H1 (cell line): Measurements from ENCODE around the gene PIK3CG. TPM values are rescaled to one million over a fixed set of nuclear protein-coding genes. Genes with fewer than 3 reads are reported as not detected.

Experiments
- CTCF ChIA-PET: fragments of 300-600 bp; sonication (Branson Sonifier 250); formaldehyde crosslinking; loops from one replicate; lab custom pipeline; 2021; ENCODE audit not compliant: partially characterized antibody; lab: Charles Lee
- POLR2A ChIA-PET: fragments of 300-600 bp; sonication (Branson Sonifier 250); formaldehyde crosslinking; loops from one replicate; lab custom pipeline; 2021; ENCODE audit warnings: inconsistent platforms; ENCODE audit not compliant: partially characterized antibody; lab: Charles Lee
- DNase-seq, 2 experiments: peaks; one replicate each; pipeline versions ENCODE4 v3.0.0 to v3.0.0-alpha.2; 2010 to 2022; ENCODE audit warnings: low spot score in 2 of 2, low read depth in 1 of 2, mixed read lengths in 1 of 2
- FAIRE-seq: peaks from 2 replicates; lab custom pipeline; 2011; peaks lifted over from hg19 to GRCh38; lab: Jason Lieb, UNC
- H2AFZ ChIP-seq: 2 replicates; pipeline ENCODE4 v1.8.1; 2012; ENCODE audit warnings: low read length, inconsistent platforms
- H2AK5ac ChIP-seq: 2 replicates; pipeline ENCODE4 v1.6.1; 2013; ENCODE audit warnings: low read depth, low read length
- H2BK120ac ChIP-seq: replicated peaks from 2 replicates; pipeline ENCODE3; 2013; ENCODE audit warnings: low read depth, low read length, inconsistent platforms
- H2BK12ac ChIP-seq: 2 replicates; pipeline ENCODE4 v1.6.1; 2013; ENCODE audit warnings: low read depth, low read length
- H2BK15ac ChIP-seq: 2 replicates; pipeline ENCODE4 v1.6.1; 2013; ENCODE audit warnings: low read length
- H2BK20ac ChIP-seq: 2 replicates; pipeline ENCODE4 v1.6.1; 2013; ENCODE audit warnings: low read length
- H2BK5ac ChIP-seq: 2 replicates; pipeline ENCODE4 v1.6.1; 2013; ENCODE audit warnings: low read depth, low read length
- H3K14ac ChIP-seq: 2 replicates; pipeline ENCODE4 v1.6.1; 2013; ENCODE audit warnings: inconsistent platforms; ENCODE audit not compliant: insufficient read length
- H3K18ac ChIP-seq: 2 replicates; pipeline ENCODE4 v1.6.1; 2013; ENCODE audit warnings: low read length; ENCODE audit errors: extremely low read depth
- H3K23ac ChIP-seq: 2 replicates; pipeline ENCODE4 v1.6.1; 2013; ENCODE audit warnings: inconsistent platforms; ENCODE audit not compliant: insufficient read length
- H3K23me2 ChIP-seq: 2 replicates; pipeline ENCODE4 v1.6.1; 2013; ENCODE audit warnings: low read depth, low read length
- H3K27ac ChIP-seq: 2 replicates; pipeline ENCODE4 v1.6.1; 2011; ENCODE audit warnings: low read depth, low read length, inconsistent platforms
- H3K27me3 ChIP-seq, 4 experiments: replicated peaks in 1 of 4; 1 replicate in 1 of 4; 2 replicates in 3 of 4; pipeline versions ENCODE4 v1.6.1 to v1.8.1; 2011 to 2013; ENCODE audit warnings: low read length in 3 of 4, mild to moderate bottlenecking in 3 of 4, inconsistent platforms in 2 of 4, mixed read lengths in 2 of 4, moderate library complexity in 1 of 4; ENCODE audit not compliant: control insufficient read depth in 3 of 4, insufficient read depth in 3 of 4; ENCODE audit errors: extremely low read depth in 1 of 4
- H3K36me3 ChIP-seq, 4 experiments: 2 replicates each; pipeline versions ENCODE4 v1.6.1 to v1.8.1; 2011 to 2013; ENCODE audit warnings: mild to moderate bottlenecking in 4 of 4, low read length in 3 of 4, moderate library complexity in 2 of 4, control low read depth in 1 of 4, inconsistent platforms in 1 of 4; ENCODE audit not compliant: insufficient read depth in 4 of 4, control insufficient read depth in 2 of 4
- H3K4ac ChIP-seq: replicated peaks from 2 replicates; pipeline ENCODE3; 2013; ENCODE audit warnings: low read length, low read depth, mixed read lengths, inconsistent platforms; ENCODE audit not compliant: insufficient read length
- H3K4me1 ChIP-seq, 4 experiments: replicated peaks in 1 of 4; 1 replicate in 1 of 4; 2 replicates in 3 of 4; pipeline versions ENCODE4 v1.6.1 to v1.8.1; 2011 to 2013; ENCODE audit warnings: low read length in 3 of 4, inconsistent platforms in 2 of 4, mixed read lengths in 1 of 4; ENCODE audit not compliant: insufficient read depth in 4 of 4, control insufficient read depth in 3 of 4
- H3K4me2 ChIP-seq, 2 experiments: 2 replicates each; pipeline versions ENCODE4 v1.6.1 to v1.8.1; 2011 to 2013; ENCODE audit warnings: low read depth in 2 of 2, low read length in 2 of 2, control low read depth in 1 of 2, inconsistent platforms in 1 of 2, mild to moderate bottlenecking in 1 of 2; ENCODE audit not compliant: insufficient read depth in 1 of 2
- H3K4me3 ChIP-seq, 4 experiments: fragments of 200-600, 300-600 bp in 1 of 4; sonication (generic), shearing (Covaris generic), sonication (Bioruptor Twin) in 1 of 4; 2 replicates each; pipeline versions ENCODE4 v1.5.1 to v1.8.1; 2011 to 2016; ENCODE audit warnings: low read length in 4 of 4, low read depth in 3 of 4, control low read depth in 2 of 4, inconsistent platforms in 2 of 4, mild to moderate bottlenecking in 2 of 4, mixed read lengths in 1 of 4, moderate library complexity in 1 of 4; ENCODE audit not compliant: insufficient read depth in 2 of 4; ENCODE audit errors: extremely low read depth in 1 of 4
- H3K56ac ChIP-seq: replicated peaks from 2 replicates; pipeline ENCODE3; 2013; ENCODE audit warnings: low read depth, mild to moderate bottlenecking, mixed read lengths, low read length, inconsistent platforms; ENCODE audit not compliant: insufficient read length
- H3K79me1 ChIP-seq: 2 replicates; pipeline ENCODE4 v1.6.1; 2013; ENCODE audit warnings: low read depth, low read length, control low read depth
- H3K79me2 ChIP-seq, 2 experiments: 2 replicates each; pipeline versions ENCODE4 v1.6.1 to v1.8.1; 2012 to 2013; ENCODE audit warnings: low read length in 2 of 2, mild to moderate bottlenecking in 2 of 2, inconsistent platforms in 1 of 2; ENCODE audit not compliant: insufficient read depth in 2 of 2, control insufficient read depth in 1 of 2
- H3K9ac ChIP-seq, 4 experiments: replicated peaks in 1 of 4; 1 replicate in 1 of 4; 2 replicates in 3 of 4; pipeline versions ENCODE4 v1.6.1 to v1.8.1; 2011 to 2013; ENCODE audit warnings: low read depth in 3 of 4, low read length in 3 of 4, control low read depth in 2 of 4, mild to moderate bottlenecking in 2 of 4, moderate library complexity in 2 of 4, inconsistent platforms in 1 of 4; ENCODE audit errors: extremely low read depth in 1 of 4
- H3K9me3 ChIP-seq, 2 experiments: 2 replicates each; pipeline versions ENCODE4 v1.6.1 to v1.8.1; 2012 to 2013; ENCODE audit warnings: mild to moderate bottlenecking in 2 of 2, moderate library complexity in 2 of 2, control low read depth in 1 of 2, inconsistent platforms in 1 of 2, low read depth in 1 of 2, low read length in 1 of 2, mixed read lengths in 1 of 2; ENCODE audit not compliant: insufficient read depth in 2 of 2
- H4K20me1 ChIP-seq, 2 experiments: replicated peaks in 1 of 2; 2 replicates each; pipeline versions ENCODE3 to v1.8.1; 2011 to 2013; ENCODE audit warnings: inconsistent platforms in 2 of 2, low read length in 2 of 2, mild to moderate bottlenecking in 1 of 2; ENCODE audit not compliant: insufficient read depth in 2 of 2, control insufficient read depth in 1 of 2
- H4K5ac ChIP-seq: 2 replicates; pipeline ENCODE4 v1.6.1; 2013; ENCODE audit warnings: low read length, low read depth, mixed read lengths, inconsistent platforms; ENCODE audit not compliant: insufficient read length
- H4K8ac ChIP-seq: 2 replicates; pipeline ENCODE4 v1.8.0; 2013; ENCODE audit warnings: mild to moderate bottlenecking, moderate library complexity, low read length, inconsistent platforms; ENCODE audit not compliant: insufficient read depth; ENCODE audit errors: extremely low read depth
- H4K91ac ChIP-seq: replicated peaks from 2 replicates; pipeline ENCODE3; 2013; ENCODE audit warnings: low read length, mixed read lengths, inconsistent platforms; ENCODE audit not compliant: insufficient read length
- BACH1 ChIP-seq: IDR thresholded peaks from 2 replicates; pipeline ENCODE4 v1.6.1; 2012; ENCODE audit warnings: low read length, improper control_type of control experiment
- BRCA1 ChIP-seq: IDR thresholded peaks from 2 replicates; pipeline ENCODE4 v1.6.1; 2012; ENCODE audit warnings: low read depth, low read length, improper control_type of control experiment
- EP300 ChIP-seq, 2 experiments: IDR thresholded peaks; 1 replicate in 1 of 2; 2 replicates in 1 of 2; pipeline ENCODE4 v1.6.1; 2011 to 2012; ENCODE audit warnings: low read depth in 2 of 2, low read length in 2 of 2, mild to moderate bottlenecking in 2 of 2, borderline replicate concordance in 1 of 2, inconsistent platforms in 1 of 2, moderate library complexity in 1 of 2
- YY1 ChIP-seq: IDR thresholded peaks from 2 replicates; pipeline ENCODE4 v1.6.1; 2011; ENCODE audit warnings: low read depth, mild to moderate bottlenecking, low read length
- WGBS, 2 experiments: shearing (Covaris generic) in 1 of 2; methylation state at CpG; one replicate each; pipeline versions ENCODE4 v1.1.6 to v1.1.7; 2013 to 2015; ENCODE audit warnings: low lambda C conversion rate in 2 of 2, mixed read lengths in 2 of 2, inconsistent platforms in 1 of 2, low coverage in 1 of 2, missing lambda C conversion rate in 1 of 2; ENCODE audit not compliant: insufficient replicate concordance in 2 of 2, insufficient coverage in 1 of 2, insufficient read length in 1 of 2; ENCODE audit errors: extremely low coverage in 1 of 2, missing lambda C conversion rate in 1 of 2; 5-methylcytosine and 5-hydroxymethylcytosine counted together
- polyA plus RNA-seq, 7 experiments: library from polyadenylated mRNA; depleted of rRNA in 3 of 7; stranded (reverse) in 5 of 7; unstranded in 2 of 7; fragments of >200 nt in 5 of 7; fragments of 200-250 nt in 2 of 7; gene quantifications; 1 replicate in 5 of 7; 2 replicates in 1 of 7; 4 replicates in 1 of 7; pipeline versions ENCODE4 v1.2.1 to v1.2.3, GENCODE V29; 2011 to 2013; ENCODE audit warnings: missing spikeins in 2 of 7, mixed read lengths in 2 of 7
- total RNA-seq: library from RNA; stranded (reverse); fragmentation: NEBNext Ultra II Directional; extraction: Animal tissue kit (Norgen Biotek cat#: 25700); gene quantifications from 2 replicates; pipeline ENCODE4 v1.2.1, GENCODE V29; 2021

Gene PIK3CG
- total and polyA plus RNA-seq, 2 of the 8 experiments (the other 6 are each of a cell fraction or from before 2014, with no cell fraction given): not detected

GRCh38 chr7:106872763-106873162 is 7.7 kb downstream of the PIK3CG start:
- no peak overlapping the region for H2BK15ac ChIP-seq
- H3K36me3 ChIP-seq: no peaks in the 10 kb centered on the region
- H4K8ac ChIP-seq: no peak overlapping the region
- H3K4me1 ChIP-seq: no peaks in the 10 kb centered on the region
- no peaks in the 10 kb centered on the region for H4K20me1 ChIP-seq
- H3K23ac ChIP-seq: no peak overlapping the region
- H3K23me2 ChIP-seq: no peaks in the 10 kb centered on the region
- TF ChIP-seq YY1 (no peak), EP300 (IDR thresholded peaks at IDR 0.05; ENCODE audit: borderline replicate concordance in 1 of 2, low read depth in 2 of 2, low read length in 2 of 2) (no peak), BACH1 (no peak), BRCA1 (no peak)
- H2BK5ac ChIP-seq: no peak overlapping the region
- ChIA-PET POLR2A (no interaction called here), CTCF (no interaction called here)
- H3K18ac ChIP-seq: no peak overlapping the region
- H3K14ac ChIP-seq: no peak overlapping the region
- H2BK20ac ChIP-seq: no peak overlapping the region
- no peak overlapping the region for H3K27ac ChIP-seq
- H4K5ac ChIP-seq: no peak overlapping the region
- H3K79me1 ChIP-seq: no peaks in the 10 kb centered on the region
- no peaks in the 10 kb centered on the region for H3K27me3 ChIP-seq
- no peak overlapping the region for H3K4ac ChIP-seq
- H4K91ac ChIP-seq: no peak overlapping the region
- H3K56ac ChIP-seq: no peak overlapping the region
- no peak for DNase-seq
- WGBS, 2 experiments: 88% methylated on average over 6 of the region's 6 CpGs; no CpG with 5 or more reads in 1 of the 2 experiments
- no peak overlapping the region for H2BK12ac ChIP-seq
- no peaks in the 10 kb centered on the region; a peak in 1 of 4 replicates for H3K9me3 ChIP-seq
- FAIRE-seq: no peak
- no peak overlapping the region for H3K4me2 ChIP-seq
- no peaks in the 10 kb centered on the region for H3K79me2 ChIP-seq
- no peak overlapping the region for H3K4me3 ChIP-seq
- H3K9ac ChIP-seq: no peak overlapping the region
- no peak overlapping the region for H2AFZ ChIP-seq
- H2AK5ac ChIP-seq: no peak overlapping the region
- no peak overlapping the region for H2BK120ac ChIP-seq
